Activated CD4-positive, alpha-beta memory T cell treated with anti-CD3 and anti-CD28 coated beads for 36 hours (primary cell): ENCODE results near the gene PTPRN2. TPM values are rescaled to one million over a fixed set of nuclear protein-coding genes. Genes with fewer than 3 reads are reported as not detected.

Experiments used
- CTCF ChIA-PET: fragments of 350-600 bp; sonication (Branson Sonifier 250); formaldehyde crosslinking; loops from one replicate; lab custom pipeline; 2021; ENCODE audit warnings: antibody characterized with exemption, inconsistent platforms; lab: Charles Lee
- POLR2A ChIA-PET: fragments of 350-600 bp; sonication (Branson Sonifier 250); formaldehyde crosslinking; loops from one replicate; lab custom pipeline; 2021; ENCODE audit warnings: antibody characterized with exemption; lab: Charles Lee
- DNase-seq: peaks from one replicate; pipeline ENCODE4 v3.0.0-alpha.2; 2020
- H3K27ac Mint-ChIP-seq: one replicate; pipeline ENCODE4 v1.8.0; 2021; ENCODE audit warnings: mixed read lengths
- H3K27me3 Mint-ChIP-seq: one replicate; pipeline ENCODE4 v1.8.0; 2021; ENCODE audit warnings: mixed read lengths
- H3K36me3 Mint-ChIP-seq: one replicate; pipeline ENCODE4 v1.8.0; 2021; ENCODE audit warnings: mixed read lengths
- H3K4me1 Mint-ChIP-seq: one replicate; pipeline ENCODE4 v1.8.0; 2021; ENCODE audit warnings: low read depth, mixed read lengths
- H3K4me3 Mint-ChIP-seq: one replicate; pipeline ENCODE4 v1.8.0; 2021; ENCODE audit warnings: mild to moderate bottlenecking, mixed read lengths
- H3K9me3 Mint-ChIP-seq: one replicate; pipeline ENCODE4 v1.8.0; 2021; ENCODE audit warnings: mixed read lengths
- intact Hi-C: fragments of 100-400 bp; cut with micrococcal nuclease; formaldehyde crosslinking; loops from one replicate; pipeline ENCODE4 v1.15.1; 2023
- total RNA-seq, 2 experiments: library from RNA; stranded (reverse); gene quantifications; one replicate each; pipeline ENCODE4 v1.2.3, GENCODE V29; 2021

PTPRN2 gene
- total RNA-seq, 2 experiments from 2014 or later: 0.51 to 0.64 TPM

DNA sequence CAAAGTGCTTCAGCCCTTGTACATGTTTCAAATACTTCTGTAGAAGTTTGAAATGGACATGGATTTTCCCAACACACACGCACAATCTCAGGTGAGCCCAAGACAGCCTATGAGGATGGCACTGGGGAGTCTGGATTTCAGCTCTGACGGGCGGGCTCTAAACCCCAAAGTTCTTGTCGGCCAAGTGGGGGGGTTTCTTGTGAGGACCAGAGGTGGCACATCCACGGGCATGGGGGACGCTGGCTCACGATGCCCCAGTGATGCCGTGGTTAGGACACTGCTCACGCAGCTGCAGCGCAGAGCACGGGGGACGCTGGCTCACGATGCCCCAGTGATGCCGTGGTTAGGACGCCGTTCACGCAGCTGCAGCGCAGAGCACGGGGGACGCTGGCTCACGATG lies 970.7 kb downstream of the PTPRN2 start:
- ChIA-PET POLR2A (no interaction called here), CTCF (no interaction called here)
- Mint-ChIP-seq H3K4me1 (peaks cover 9% of the 10 kb centered on the region), H3K27ac (no peak overlapping the region), H3K9me3 (no peaks in the 10 kb centered on the region), H3K36me3 (no peaks in the 10 kb centered on the region), H3K27me3 (no peaks in the 10 kb centered on the region), H3K4me3 (no peak overlapping the region)
- DNase-seq: no peak
- intact Hi-C loops: loop anchor here (10.0 kb wide), 1 partner anchor 182 kb away; no protein-coding TSS in a partner anchor

GRCh38 chr7:157616426-157616825 lies 971.2 kb downstream of the PTPRN2 start:
- no peak for DNase-seq
- no peaks in the 10 kb centered on the region for H3K9me3 Mint-ChIP-seq
- H3K27me3 Mint-ChIP-seq: no peaks in the 10 kb centered on the region
- CTCF ChIA-PET: no interaction called here
- no peak overlapping the region for H3K4me3 Mint-ChIP-seq
- no peak overlapping the region for H3K27ac Mint-ChIP-seq
- POLR2A ChIA-PET: no interaction called here
- intact Hi-C loops: loop anchor here (10.0 kb wide), 1 partner anchor 182 kb away; no protein-coding TSS in a partner anchor
- H3K36me3 Mint-ChIP-seq: no peaks in the 10 kb centered on the region
- H3K4me1 Mint-ChIP-seq: peaks cover 5% of the 10 kb centered on the region

- no peak for DNase-seq
- intact Hi-C loops: loop anchor here (10.0 kb wide), 1 partner anchor 181 kb away; no protein-coding TSS in a partner anchor
- no peak overlapping the region for H3K4me3 Mint-ChIP-seq
- ChIA-PET CTCF (no interaction called here), POLR2A (no interaction called here)
- peaks cover 5% of the 10 kb centered on the region for H3K4me1 Mint-ChIP-seq
- no peaks in the 10 kb centered on the region for H3K27me3 Mint-ChIP-seq
- H3K27ac Mint-ChIP-seq: no peak overlapping the region
- H3K36me3 Mint-ChIP-seq: no peaks in the 10 kb centered on the region
- no peaks in the 10 kb centered on the region for H3K9me3 Mint-ChIP-seq
Observed at GRCh38 chr7:157615852-157616251, 971.8 kb downstream of the PTPRN2 start.

DNA sequence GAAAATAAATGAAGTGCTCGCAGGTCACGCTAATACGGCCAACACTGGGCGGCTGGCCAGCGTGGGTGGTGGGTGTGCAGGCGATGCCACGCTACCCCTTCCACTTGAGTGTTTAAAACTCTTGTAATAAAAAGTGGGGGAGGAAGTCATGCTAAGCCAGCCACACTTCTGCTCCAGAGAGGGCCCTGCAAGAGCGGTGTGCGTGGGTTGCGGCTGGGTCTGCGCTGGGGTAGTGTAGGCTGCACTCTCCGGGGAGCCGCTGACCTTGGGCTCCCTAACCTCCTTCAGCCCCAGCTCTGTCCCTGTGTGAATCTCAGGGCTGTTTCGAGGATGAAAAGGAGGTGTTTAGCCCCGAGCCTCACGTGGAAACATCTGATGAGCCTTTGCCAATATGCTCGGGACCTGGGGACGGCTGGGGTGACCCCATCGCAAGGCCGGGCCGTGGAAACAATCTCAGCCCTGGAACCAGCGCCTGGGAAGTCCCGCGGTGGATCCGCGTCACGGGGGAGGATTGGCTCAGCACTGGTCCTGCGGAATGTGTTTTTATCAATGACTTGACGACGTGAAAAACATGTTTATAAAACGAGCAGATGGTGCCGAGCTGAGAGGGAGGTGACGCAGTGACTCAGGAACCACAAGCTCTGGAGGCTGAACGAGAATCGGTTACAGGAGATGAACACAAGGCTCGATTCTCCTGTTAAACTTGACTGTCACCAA lies 972.4 kb downstream of the PTPRN2 start:
- Mint-ChIP-seq H3K36me3 (no peaks in the 10 kb centered on the region), H3K9me3 (no peaks in the 10 kb centered on the region), H3K27ac (no peak overlapping the region), H3K27me3 (no peaks in the 10 kb centered on the region), H3K4me1 (peaks cover 5% of the 10 kb centered on the region), H3K4me3 (no peak overlapping the region)
- DNase-seq: no peak
- ChIA-PET POLR2A (no interaction called here), CTCF (no interaction called here)
- intact Hi-C loops: loop anchor here (10.0 kb wide), 1 partner anchor 180 kb away; no protein-coding TSS in a partner anchor

DNA sequence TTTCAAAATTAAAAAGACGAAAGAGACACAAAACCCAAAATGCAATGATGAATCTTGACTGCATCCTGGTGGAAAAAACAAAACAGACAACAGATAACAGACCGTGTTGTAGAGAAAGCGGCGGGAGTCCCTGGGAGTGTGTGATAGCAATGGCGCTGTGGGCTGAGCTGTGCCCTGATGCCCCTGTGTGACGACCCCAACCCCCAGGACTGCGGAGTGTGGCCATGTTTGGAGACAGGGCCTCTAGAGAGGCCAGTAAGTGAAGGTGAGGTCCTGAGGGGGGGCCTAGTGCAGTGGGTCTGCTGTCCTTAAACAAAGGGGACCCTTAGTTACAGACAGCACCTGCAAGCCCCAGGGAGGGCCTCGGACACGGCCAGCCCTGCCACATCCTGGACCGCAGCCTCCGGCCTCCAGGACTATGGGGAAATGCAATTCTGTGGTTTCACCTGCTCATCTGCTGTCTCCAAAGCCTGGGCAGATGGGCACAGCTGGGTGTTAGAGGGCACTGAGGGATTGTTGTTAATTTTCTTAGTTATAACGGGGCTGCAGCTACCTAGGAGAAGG lies 973.1 kb downstream of the PTPRN2 start:
- CTCF ChIA-PET: no interaction called here
- H3K9me3 Mint-ChIP-seq: no peaks in the 10 kb centered on the region
- no peak overlapping the region for H3K27ac Mint-ChIP-seq
- no peaks in the 10 kb centered on the region for H3K27me3 Mint-ChIP-seq
- peaks cover 5% of the 10 kb centered on the region for H3K4me1 Mint-ChIP-seq
- no peak overlapping the region for H3K4me3 Mint-ChIP-seq
- POLR2A ChIA-PET: no interaction called here
- no peaks in the 10 kb centered on the region for H3K36me3 Mint-ChIP-seq
- intact Hi-C loops: loop anchor here (5.0 to 10.0 kb wide), 2 partner anchors 122 to 180 kb away; no protein-coding TSS in a partner anchor
- DNase-seq: no peak

GRCh38 chr7:157613575-157614322 lies 973.9 kb downstream of the PTPRN2 start:
- Mint-ChIP-seq H3K27ac (no peak overlapping the region), H3K9me3 (no peaks in the 10 kb centered on the region), H3K36me3 (no peaks in the 10 kb centered on the region), H3K27me3 (no peaks in the 10 kb centered on the region), H3K4me3 (peak overlapping the region; percentile 16), H3K4me1 (peaks cover 5% of the 10 kb centered on the region)
- POLR2A ChIA-PET: interaction anchor here (1.2 kb wide), 1 partner anchor 37 kb away, joined by 4 read pairs; no protein-coding TSS in a partner anchor
- no peak for DNase-seq
- intact Hi-C loops: loop anchor here (2.0 to 10.0 kb wide), 3 partner anchors 45 to 179 kb away; no protein-coding TSS in a partner anchor
- CTCF ChIA-PET: interaction anchor here (1.3 to 1.6 kb wide), 2 partner anchors 10 to 181 kb away, joined by 4 to 5 read pairs; no protein-coding TSS in a partner anchor

DNA sequence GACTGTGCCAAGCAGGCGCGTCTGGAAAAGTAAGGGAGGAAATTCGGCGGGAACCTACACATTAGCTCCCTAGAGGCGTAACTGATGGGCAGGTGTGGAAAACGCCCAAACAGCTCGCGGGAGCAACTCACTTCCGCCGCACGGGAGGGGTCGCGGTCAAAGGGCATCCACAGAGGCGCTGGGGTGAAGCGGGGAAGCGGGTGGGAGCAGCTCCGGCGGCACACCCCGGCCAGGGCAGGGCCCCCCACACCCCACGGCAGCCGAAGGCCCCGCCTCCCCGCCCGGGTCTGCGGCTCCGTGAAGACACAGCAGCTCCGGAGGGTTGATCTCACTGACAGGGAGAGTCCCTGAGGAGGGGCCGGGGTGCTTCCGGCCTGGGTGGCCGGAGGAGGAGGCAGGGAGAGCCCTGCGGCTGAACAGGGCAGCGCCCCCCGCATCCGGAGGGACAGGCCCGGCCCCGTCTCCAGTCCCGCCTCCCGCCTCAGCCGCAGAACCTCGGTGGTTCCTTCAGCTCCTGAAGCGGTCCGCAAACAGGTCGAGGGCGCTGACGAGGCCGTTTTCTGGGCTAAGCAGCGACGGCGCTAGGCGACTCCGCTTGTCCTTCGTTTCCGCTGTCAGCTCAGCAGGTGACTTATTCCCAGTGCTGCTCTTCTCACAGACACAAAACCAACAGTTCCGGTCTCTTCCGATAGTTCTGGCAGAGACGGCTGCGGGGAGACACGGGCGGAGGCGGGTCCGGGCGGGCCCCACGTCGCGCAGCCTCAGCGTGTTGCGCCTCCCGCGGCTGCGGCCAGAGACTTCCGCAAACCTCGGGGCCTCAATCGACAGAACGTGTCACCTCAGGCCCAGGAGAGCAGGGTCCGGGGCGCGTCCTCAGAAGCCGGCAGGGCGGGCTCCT lies 974.7 kb downstream of the PTPRN2 start:
- Mint-ChIP-seq H3K36me3 (no peaks in the 10 kb centered on the region), H3K4me3 (peak overlapping the region; percentile 78), H3K9me3 (no peaks in the 10 kb centered on the region), H3K27ac (peak overlapping the region; percentile 69), H3K4me1 (peaks cover 5% of the 10 kb centered on the region), H3K27me3 (no peaks in the 10 kb centered on the region)
- intact Hi-C loops: loop anchor here (2.0 to 10.0 kb wide), 3 partner anchors 44 to 178 kb away; no protein-coding TSS in a partner anchor
- ChIA-PET CTCF (interaction anchor here (1.3 to 1.6 kb wide), 2 partner anchors 11 to 180 kb away, joined by 4 to 5 read pairs; no protein-coding TSS in a partner anchor), POLR2A (interaction anchor here (1.1 to 1.2 kb wide), 2 partner anchors 10 to 36 kb away, joined by 3 to 4 read pairs; no protein-coding TSS in a partner anchor)
- peak; percentile 80 for DNase-seq

- H3K9me3 Mint-ChIP-seq: no peaks in the 10 kb centered on the region
Observed at GRCh38 chr7:157612009-157612663, 975.5 kb downstream of the PTPRN2 start.

GRCh38 chr7:157611341-157611740 lies 976.3 kb downstream of the PTPRN2 start:
- intact Hi-C loops: loop anchor here (5.0 to 10.0 kb wide), 2 partner anchors 119 to 177 kb away; no protein-coding TSS in a partner anchor
- no peaks in the 10 kb centered on the region for H3K36me3 Mint-ChIP-seq
- CTCF ChIA-PET: no interaction called here
- no peak overlapping the region for H3K27ac Mint-ChIP-seq
- POLR2A ChIA-PET: interaction anchor here (1.1 kb wide), 1 partner anchor 12 kb away, joined by 3 read pairs; no protein-coding TSS in a partner anchor
- H3K9me3 Mint-ChIP-seq: no peaks in the 10 kb centered on the region
- H3K4me3 Mint-ChIP-seq: no peak overlapping the region
- DNase-seq: no peak
- no peaks in the 10 kb centered on the region for H3K27me3 Mint-ChIP-seq
- peaks cover 7% of the 10 kb centered on the region for H3K4me1 Mint-ChIP-seq

More at GRCh38 chr7:157612009-157612663, 975.5 kb downstream of the PTPRN2 start:
- Mint-ChIP-seq H3K27me3 (no peaks in the 10 kb centered on the region), H3K36me3 (no peaks in the 10 kb centered on the region), H3K4me1 (peaks cover 5% of the 10 kb centered on the region), H3K27ac (peak overlapping the region; percentile 60), H3K4me3 (peak overlapping the region; percentile 78)
- DNase-seq: peak; percentile 21
- POLR2A ChIA-PET: interaction anchor here (1.1 to 1.2 kb wide), 2 partner anchors 11 to 36 kb away, joined by 3 to 4 read pairs; no protein-coding TSS in a partner anchor
- intact Hi-C loops: loop anchor here (2.0 to 10.0 kb wide), 3 partner anchors 43 to 177 kb away; no protein-coding TSS in a partner anchor
- CTCF ChIA-PET: interaction anchor here (1.3 to 1.6 kb wide), 2 partner anchors 11 to 180 kb away, joined by 4 to 5 read pairs; no protein-coding TSS in a partner anchor

DNA sequence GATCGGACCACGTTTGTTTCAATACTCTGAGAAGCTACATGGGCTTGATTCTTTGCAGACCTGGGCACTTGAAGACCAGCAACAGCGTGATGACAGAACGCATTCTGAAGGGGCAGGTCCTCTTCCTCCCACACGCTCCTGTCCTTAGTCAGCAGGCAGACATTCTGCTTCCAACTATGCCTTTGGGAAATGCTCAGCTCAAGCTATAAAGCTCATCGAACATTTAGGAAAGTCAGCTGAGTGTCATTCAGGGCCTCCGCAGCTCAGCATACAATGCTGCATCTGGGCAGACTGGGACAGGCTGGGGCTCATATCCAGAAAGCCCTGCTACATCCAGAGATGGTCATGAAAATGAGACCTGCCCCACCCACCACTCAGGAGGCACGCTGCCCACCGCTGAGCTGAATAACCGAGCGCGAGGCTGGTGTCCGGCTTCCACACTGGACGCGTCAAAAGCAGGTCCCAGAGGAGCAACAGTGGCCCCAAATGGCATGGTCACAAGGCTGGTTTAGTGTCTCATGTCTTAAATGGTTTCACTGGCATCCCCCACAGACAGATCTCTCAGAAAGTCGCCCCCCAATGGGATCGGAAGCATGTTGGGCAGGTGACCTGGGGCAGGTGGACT lies 976.8 kb downstream of the PTPRN2 start:
- no peak overlapping the region for H3K27ac Mint-ChIP-seq
- peaks cover 7% of the 10 kb centered on the region for H3K4me1 Mint-ChIP-seq
- H3K9me3 Mint-ChIP-seq: no peaks in the 10 kb centered on the region
- H3K4me3 Mint-ChIP-seq: no peak overlapping the region
- no peaks in the 10 kb centered on the region for H3K36me3 Mint-ChIP-seq
- intact Hi-C loops: loop anchor here (5.0 to 10.0 kb wide), 2 partner anchors 118 to 176 kb away; no protein-coding TSS in a partner anchor
- POLR2A ChIA-PET: no interaction called here
- CTCF ChIA-PET: no interaction called here
- H3K27me3 Mint-ChIP-seq: no peaks in the 10 kb centered on the region
- no peak for DNase-seq
